GM23338 (cell line): ENCODE measurements around the gene SH3RF3. TPM values are rescaled to one million over a fixed set of nuclear protein-coding genes. Genes with fewer than 3 reads are reported as not detected.

Source experiments
- ATAC-seq: fragments of 200-7000 bp; cut with Tn5 transposase; 3 replicates; pipeline ENCODE4 v1.9.1; 2020
- DNase-seq: peaks from one replicate; pipeline ENCODE4 v3.0.0-alpha.2; 2015; ENCODE audit warnings: low spot score
- H2AFZ ChIP-seq: fragments of 200-600 bp; sonication (generic); 2 replicates; pipeline ENCODE4 v1.8.0; 2016; ENCODE audit warnings: antibody characterized with exemption, mild to moderate bottlenecking, moderate library complexity
- H3F3A ChIP-seq: fragments of 200-600 bp; sonication (generic); replicated peaks from 2 replicates; pipeline ENCODE4 v1.8.0; 2017; ENCODE audit warnings: antibody characterized with exemption, mixed run types, low read depth
- H3K27ac ChIP-seq: fragments of 200-600 bp; sonication (generic); 2 replicates; pipeline ENCODE4 v1.6.1; 2016; ENCODE audit warnings: low read depth
- H3K27me3 ChIP-seq: fragments of 200-600 bp; sonication (generic); 2 replicates; pipeline ENCODE4 v1.8.0; 2016; ENCODE audit warnings: mild to moderate bottlenecking, mixed run types, moderate library complexity; ENCODE audit not compliant: insufficient read depth
- H3K36me3 ChIP-seq: fragments of 200-600 bp; sonication (generic); 2 replicates; pipeline ENCODE4 v1.8.0; 2016; ENCODE audit warnings: mild to moderate bottlenecking; ENCODE audit not compliant: insufficient read depth
- H3K4me1 ChIP-seq: fragments of 200-600 bp; sonication (generic); 2 replicates; pipeline ENCODE4 v1.8.0; 2016; ENCODE audit warnings: mild to moderate bottlenecking, moderate library complexity; ENCODE audit not compliant: insufficient read depth
- H3K4me2 ChIP-seq: fragments of 200-600 bp; sonication (generic); 2 replicates; pipeline ENCODE4 v1.7.1; 2017; ENCODE audit warnings: mixed run types
- H3K4me3 ChIP-seq: fragments of 200-600 bp; sonication (generic); 2 replicates; pipeline ENCODE4 v1.6.1; 2016; ENCODE audit warnings: mixed run types
- H3K79me2 ChIP-seq: fragments of 200-600 bp; sonication (generic); replicated peaks from 2 replicates; pipeline ENCODE4 v1.8.0; 2017; ENCODE audit warnings: mild to moderate bottlenecking; ENCODE audit not compliant: insufficient read depth
- H3K9me2 ChIP-seq: fragments of 200-600 bp; sonication (generic); 2 replicates; pipeline ENCODE4 v1.8.0; 2017; ENCODE audit not compliant: insufficient read depth
- H4K20me1 ChIP-seq: fragments of 200-600 bp; sonication (generic); replicated peaks from 2 replicates; pipeline ENCODE4 v1.8.0; 2017; ENCODE audit warnings: mild to moderate bottlenecking; ENCODE audit not compliant: insufficient read depth
- H3K27ac Mint-ChIP-seq: 2 replicates; pipeline ENCODE4 v1.8.0; 2020; ENCODE audit warnings: inconsistent platforms, mild to moderate bottlenecking, moderate library complexity, mixed read lengths
- H3K27me3 Mint-ChIP-seq: 3 replicates; pipeline ENCODE4 v1.8.0; 2022; ENCODE audit warnings: low read depth, mild to moderate bottlenecking, moderate library complexity, mixed read lengths, inconsistent platforms; ENCODE audit not compliant: insufficient read depth, poor library complexity
- H3K36me3 Mint-ChIP-seq: 3 replicates; pipeline ENCODE4 v1.8.0; 2021; ENCODE audit warnings: low read depth, mild to moderate bottlenecking, inconsistent platforms, moderate library complexity, mixed read lengths
- H3K4me1 Mint-ChIP-seq: 3 replicates; pipeline ENCODE4 v1.8.0; 2020; ENCODE audit warnings: mild to moderate bottlenecking, inconsistent platforms, mixed read lengths
- H3K4me3 Mint-ChIP-seq: 3 replicates; pipeline ENCODE4 v1.8.0; 2021; ENCODE audit warnings: moderate library complexity, mild to moderate bottlenecking, inconsistent platforms, mixed read lengths
- H3K9me3 Mint-ChIP-seq: 3 replicates; pipeline ENCODE4 v1.8.0; 2020; ENCODE audit warnings: moderate library complexity, mild to moderate bottlenecking, inconsistent platforms, mixed read lengths
- EZH2 ChIP-seq: fragments of 200-600 bp; sonication (generic); IDR thresholded peaks from one replicate; pipeline ENCODE4 v1.8.0; 2017; ENCODE audit warnings: antibody characterized with exemption, mild to moderate bottlenecking, low read depth; ENCODE audit not compliant: unreplicated experiment
- EZH2phosphoT487 ChIP-seq: fragments of 200-600 bp; sonication (generic); IDR thresholded peaks from one replicate; pipeline ENCODE4 v1.8.1; 2018; ENCODE audit warnings: antibody characterized with exemption; ENCODE audit not compliant: unreplicated experiment
- JUNB ChIP-seq: IDR thresholded peaks from one replicate; pipeline ENCODE4 v1.6.1; 2016; ENCODE audit warnings: antibody characterized with exemption; ENCODE audit not compliant: unreplicated experiment
- NANOG ChIP-seq: IDR thresholded peaks from 2 replicates; pipeline ENCODE4 v1.6.1; 2016; ENCODE audit warnings: antibody characterized with exemption, borderline replicate concordance
- POLR2AphosphoS5 ChIP-seq: IDR thresholded peaks from 2 replicates; pipeline ENCODE4 v1.6.1; 2016; ENCODE audit warnings: antibody characterized with exemption, low read depth
- STAT1 ChIP-seq: IDR thresholded peaks from one replicate; pipeline ENCODE4 v1.6.1; 2016; ENCODE audit warnings: antibody characterized with exemption; ENCODE audit not compliant: unreplicated experiment
- ZNF114 ChIP-seq: fragments of 250-450 bp; sonication (Bioruptor Pico); IDR thresholded peaks from 2 replicates; pipeline ENCODE4 v1.5.0; 2020; ENCODE audit warnings: mild to moderate bottlenecking, moderate library complexity
- ZNF331 ChIP-seq: fragments of 250-450 bp; sonication (Bioruptor Pico); IDR thresholded peaks from 2 replicates; pipeline ENCODE4 v1.5.0; 2020; ENCODE audit warnings: low read depth, mild to moderate bottlenecking, moderate library complexity
- polyA plus RNA-seq: library from polyadenylated mRNA; unstranded; fragments of >200 nt; fragmentation: Nextera tagmentation; extraction: Ambion mirVana; gene quantifications from 2 replicates; pipeline ENCODE4 v1.2.1, GENCODE V29; 2016
- total RNA-seq: library from RNA; depleted of rRNA; stranded (reverse); fragments of >200 nt; shearing (Covaris generic); gene quantifications from 2 replicates; pipeline ENCODE4 v1.2.3, GENCODE V29; 2014
- TF ChIP-seq, protein P1 (sequence below): IDR thresholded peaks from one replicate; pipeline ENCODE4 v1.6.1; 2018; ENCODE audit warnings: antibody characterized with exemption; ENCODE audit not compliant: unreplicated experiment
- TF ChIP-seq, protein P2 (sequence below): IDR thresholded peaks from 2 replicates; pipeline ENCODE4 v1.6.1; 2016; ENCODE audit warnings: antibody characterized with exemption

The SH3RF3 gene
- total and polyA plus RNA-seq, 2 experiments from 2014 or later: 0.11 to 0.63 TPM

DNA sequence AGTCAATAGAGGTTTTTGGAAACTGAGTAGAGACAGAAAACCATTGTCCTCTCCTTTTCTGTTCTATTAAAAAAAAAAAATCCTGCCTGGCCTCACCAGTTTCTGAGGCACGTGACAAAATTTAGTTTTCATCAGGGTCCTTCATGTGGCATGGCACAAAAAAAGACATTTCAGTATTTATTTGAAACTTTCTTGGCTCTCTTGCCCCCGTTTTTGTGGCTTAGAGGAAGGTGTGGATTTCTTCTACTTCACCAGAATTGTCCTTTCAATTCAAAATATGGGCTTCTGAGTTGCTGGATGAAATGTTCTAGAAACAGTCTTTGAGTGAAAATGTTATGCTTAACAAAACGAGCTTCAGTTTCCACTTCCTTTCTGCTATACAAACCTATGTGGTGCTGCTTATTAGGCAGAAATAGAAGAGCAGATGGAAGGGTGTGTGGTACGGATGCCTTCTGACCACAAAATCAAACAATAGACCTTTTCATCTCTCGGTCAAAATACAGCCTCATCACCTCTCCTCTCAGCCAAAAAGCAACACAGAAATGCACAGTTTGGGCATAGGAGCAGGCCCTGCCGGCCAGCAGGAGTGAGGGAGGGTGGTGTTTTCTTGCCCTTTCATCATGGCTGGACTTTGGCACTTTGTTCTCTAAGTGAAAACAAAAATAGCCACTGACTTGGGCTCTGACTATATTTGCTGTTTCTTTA is 89.2 kb downstream of the SH3RF3 start (continued):
- TF ChIP-seq, protein P1, sequence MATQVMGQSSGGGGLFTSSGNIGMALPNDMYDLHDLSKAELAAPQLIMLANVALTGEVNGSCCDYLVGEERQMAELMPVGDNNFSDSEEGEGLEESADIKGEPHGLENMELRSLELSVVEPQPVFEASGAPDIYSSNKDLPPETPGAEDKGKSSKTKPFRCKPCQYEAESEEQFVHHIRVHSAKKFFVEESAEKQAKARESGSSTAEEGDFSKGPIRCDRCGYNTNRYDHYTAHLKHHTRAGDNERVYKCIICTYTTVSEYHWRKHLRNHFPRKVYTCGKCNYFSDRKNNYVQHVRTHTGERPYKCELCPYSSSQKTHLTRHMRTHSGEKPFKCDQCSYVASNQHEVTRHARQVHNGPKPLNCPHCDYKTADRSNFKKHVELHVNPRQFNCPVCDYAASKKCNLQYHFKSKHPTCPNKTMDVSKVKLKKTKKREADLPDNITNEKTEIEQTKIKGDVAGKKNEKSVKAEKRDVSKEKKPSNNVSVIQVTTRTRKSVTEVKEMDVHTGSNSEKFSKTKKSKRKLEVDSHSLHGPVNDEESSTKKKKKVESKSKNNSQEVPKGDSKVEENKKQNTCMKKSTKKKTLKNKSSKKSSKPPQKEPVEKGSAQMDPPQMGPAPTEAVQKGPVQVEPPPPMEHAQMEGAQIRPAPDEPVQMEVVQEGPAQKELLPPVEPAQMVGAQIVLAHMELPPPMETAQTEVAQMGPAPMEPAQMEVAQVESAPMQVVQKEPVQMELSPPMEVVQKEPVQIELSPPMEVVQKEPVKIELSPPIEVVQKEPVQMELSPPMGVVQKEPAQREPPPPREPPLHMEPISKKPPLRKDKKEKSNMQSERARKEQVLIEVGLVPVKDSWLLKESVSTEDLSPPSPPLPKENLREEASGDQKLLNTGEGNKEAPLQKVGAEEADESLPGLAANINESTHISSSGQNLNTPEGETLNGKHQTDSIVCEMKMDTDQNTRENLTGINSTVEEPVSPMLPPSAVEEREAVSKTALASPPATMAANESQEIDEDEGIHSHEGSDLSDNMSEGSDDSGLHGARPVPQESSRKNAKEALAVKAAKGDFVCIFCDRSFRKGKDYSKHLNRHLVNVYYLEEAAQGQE: no peak
- TF ChIP-seq ZNF114 (no peak), POLR2AphosphoS5 (no peak), NANOG (no peak), EZH2 (no peak), ZNF331 (no peak), EZH2phosphoT487 (no peak), JUNB (no peak), STAT1 (no peak)
- TF ChIP-seq, protein P2, sequence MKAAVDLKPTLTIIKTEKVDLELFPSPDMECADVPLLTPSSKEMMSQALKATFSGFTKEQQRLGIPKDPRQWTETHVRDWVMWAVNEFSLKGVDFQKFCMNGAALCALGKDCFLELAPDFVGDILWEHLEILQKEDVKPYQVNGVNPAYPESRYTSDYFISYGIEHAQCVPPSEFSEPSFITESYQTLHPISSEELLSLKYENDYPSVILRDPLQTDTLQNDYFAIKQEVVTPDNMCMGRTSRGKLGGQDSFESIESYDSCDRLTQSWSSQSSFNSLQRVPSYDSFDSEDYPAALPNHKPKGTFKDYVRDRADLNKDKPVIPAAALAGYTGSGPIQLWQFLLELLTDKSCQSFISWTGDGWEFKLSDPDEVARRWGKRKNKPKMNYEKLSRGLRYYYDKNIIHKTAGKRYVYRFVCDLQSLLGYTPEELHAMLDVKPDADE: no peak

GRCh38 chr2:109218792-109219126 is 89.8 kb downstream of the SH3RF3 start:
- Mint-ChIP-seq H3K36me3 (no peaks in the 10 kb centered on the region), H3K27me3 (peaks cover 19% of the 10 kb centered on the region), H3K4me1 (peaks cover 2% of the 10 kb centered on the region; the same call in 2 of the 3 replicates), H3K27ac (no peak overlapping the region), H3K4me3 (no peak overlapping the region), H3K9me3 (no peaks in the 10 kb centered on the region; the same call in 2 of the 3 replicates)
- no peaks in the 10 kb centered on the region for H3K27me3 ChIP-seq
- no peaks in the 10 kb centered on the region for H4K20me1 ChIP-seq
- H3K79me2 ChIP-seq: no peaks in the 10 kb centered on the region
- TF ChIP-seq EZH2: no peak
- TF ChIP-seq JUNB: no peak
- no peak for TF ChIP-seq EZH2phosphoT487
- H3K4me1 ChIP-seq: no peaks in the 10 kb centered on the region
- H3K27ac ChIP-seq: no peak overlapping the region
- H2AFZ ChIP-seq: no peak overlapping the region
- H3K9me2 ChIP-seq: no peaks in the 10 kb centered on the region
- H3K36me3 ChIP-seq: no peaks in the 10 kb centered on the region
- no peak overlapping the region for H3K4me3 ChIP-seq
- H3K4me2 ChIP-seq: no peak overlapping the region
- ATAC-seq (no peak), DNase-seq (no peak)
- no peaks in the 10 kb centered on the region for H3F3A ChIP-seq
